ENCODE measurements around the gene AFAP1L1.

AFAP1L1 gene

DNA sequence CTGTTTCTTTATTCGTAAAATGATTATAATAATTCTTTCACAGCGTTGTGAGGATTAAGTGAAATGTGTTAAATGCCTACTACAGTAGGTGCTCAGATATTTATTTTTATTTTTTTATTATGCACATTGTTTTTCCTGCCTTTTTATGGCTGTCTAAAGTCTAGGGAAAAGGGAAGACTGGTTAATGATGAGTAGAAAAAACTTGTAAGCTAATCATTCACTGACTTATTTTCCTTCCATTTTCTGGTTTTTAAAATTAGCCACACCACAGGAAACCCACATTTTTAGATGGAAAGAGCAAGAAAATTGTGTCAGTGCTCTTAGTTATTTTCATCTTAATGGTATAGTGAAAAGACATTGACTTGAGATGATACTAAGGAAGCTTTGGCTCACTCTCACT, 82.3 kb downstream of the AFAP1L1 start:
- DNase-seq, result no peak

DNA sequence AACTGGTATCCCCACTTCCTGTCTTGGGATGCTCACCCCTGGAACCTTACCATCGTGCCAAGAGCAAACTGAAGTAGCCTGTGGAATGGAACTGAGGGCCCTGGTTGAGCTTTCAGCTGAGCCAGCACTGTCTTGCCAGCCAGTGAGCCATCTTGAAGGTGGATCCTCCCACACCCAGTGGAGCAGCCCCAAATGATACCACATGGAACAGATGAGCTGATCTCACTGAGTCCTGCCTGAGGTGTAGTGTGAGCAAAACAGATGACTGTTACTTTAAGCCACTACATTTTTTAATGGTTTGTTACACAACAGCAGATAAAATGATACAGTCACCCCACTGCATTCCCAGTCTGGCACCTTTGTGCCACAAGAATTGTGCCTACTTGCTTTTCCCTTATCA, 84.0 kb downstream of the AFAP1L1 start:
- no peak for DNase-seq

DNA sequence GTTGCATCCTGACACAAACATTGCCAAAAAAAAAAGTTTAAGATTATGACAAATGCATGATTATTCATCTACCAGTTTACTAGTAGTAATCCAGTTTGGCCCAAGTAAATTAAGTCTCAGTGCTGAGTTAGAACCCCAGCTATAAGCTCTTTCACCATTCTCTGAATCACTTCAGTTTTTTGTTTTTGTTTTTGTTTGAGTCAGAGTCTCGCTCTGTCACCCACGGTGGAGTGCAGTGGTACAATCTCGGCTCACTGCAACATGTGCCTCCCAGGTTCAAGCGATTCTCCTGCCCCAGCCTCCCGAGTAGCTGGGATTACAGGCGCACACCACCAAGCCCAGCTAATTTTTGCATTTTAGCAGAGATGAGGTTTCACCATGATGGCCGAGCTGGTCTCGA, 84.7 kb downstream of the AFAP1L1 start:
- DNase-seq, result no peak

DNA sequence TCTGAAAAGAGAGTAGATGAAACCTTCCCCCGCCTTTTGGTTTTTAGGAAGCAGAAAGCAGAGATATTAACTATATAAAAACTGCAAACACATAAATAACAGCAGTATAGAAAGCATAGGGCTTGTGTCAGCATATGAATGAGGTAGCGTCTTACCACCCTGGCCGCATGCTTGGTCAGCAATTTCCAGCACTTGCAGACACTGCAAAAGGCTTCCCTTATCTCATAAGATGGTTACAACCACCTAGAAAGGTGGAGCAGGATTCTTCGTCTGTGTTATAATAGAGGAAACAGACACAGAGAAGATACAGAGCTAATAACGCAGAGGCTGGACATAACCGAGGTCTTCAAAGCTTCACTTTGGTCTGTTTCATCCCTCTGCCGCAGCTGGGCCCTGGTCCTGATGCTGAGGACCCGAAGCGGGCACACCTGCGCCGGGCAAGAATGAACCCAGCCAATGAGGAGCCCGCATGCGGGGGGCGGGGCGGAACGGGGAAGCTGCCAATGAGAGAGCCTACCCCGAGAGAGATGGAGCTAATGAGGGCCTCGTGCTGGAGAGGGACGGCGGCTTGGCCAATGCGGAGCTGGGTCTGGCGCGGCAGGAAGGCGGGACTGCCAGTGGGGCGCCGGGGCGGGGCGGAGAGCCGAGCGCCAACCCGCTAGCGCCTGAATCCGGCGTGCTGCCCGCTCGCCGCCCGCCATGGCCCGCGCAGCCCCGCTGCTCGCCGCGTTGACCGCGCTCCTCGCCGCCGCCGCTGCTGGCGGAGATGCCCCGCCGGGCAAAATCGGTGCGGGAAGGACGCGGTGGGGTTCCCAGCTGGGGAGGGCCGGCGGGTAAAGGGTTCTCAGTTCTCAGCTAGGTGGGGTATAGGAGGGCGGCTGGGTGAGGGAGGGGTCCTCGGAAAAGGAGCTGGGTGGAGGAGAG, 86.0 kb downstream of the AFAP1L1 start, which contains the start of gene PCYOX1L:
TSS of gene PCYOX1L (plus strand) at position 677 of the 924 bp plus-strand sequence. CDS start at position 700, 23 bp downstream.
- DNase-seq, result peak; percentile 91 to 94

DNA sequence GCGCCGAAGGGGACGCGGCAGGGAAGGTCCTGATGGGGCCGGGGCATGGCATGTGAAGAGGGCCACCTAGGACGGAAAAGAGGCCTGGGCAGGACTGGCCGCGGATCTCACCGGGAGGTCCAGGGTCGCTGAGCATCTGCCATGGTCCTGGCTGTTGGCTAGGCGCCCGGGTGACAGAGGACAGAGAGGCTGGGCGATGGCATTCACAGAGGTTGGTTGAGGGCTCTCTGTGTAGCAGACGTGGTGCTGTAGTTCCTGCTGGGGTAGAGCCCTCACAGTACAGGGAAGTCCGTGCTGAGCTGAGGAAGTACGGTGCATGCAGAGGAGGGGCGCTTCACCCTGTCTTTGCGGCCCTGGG, 86.6 kb downstream of the AFAP1L1 start:
- peak; percentile 26 to 41 for DNase-seq

DNA sequence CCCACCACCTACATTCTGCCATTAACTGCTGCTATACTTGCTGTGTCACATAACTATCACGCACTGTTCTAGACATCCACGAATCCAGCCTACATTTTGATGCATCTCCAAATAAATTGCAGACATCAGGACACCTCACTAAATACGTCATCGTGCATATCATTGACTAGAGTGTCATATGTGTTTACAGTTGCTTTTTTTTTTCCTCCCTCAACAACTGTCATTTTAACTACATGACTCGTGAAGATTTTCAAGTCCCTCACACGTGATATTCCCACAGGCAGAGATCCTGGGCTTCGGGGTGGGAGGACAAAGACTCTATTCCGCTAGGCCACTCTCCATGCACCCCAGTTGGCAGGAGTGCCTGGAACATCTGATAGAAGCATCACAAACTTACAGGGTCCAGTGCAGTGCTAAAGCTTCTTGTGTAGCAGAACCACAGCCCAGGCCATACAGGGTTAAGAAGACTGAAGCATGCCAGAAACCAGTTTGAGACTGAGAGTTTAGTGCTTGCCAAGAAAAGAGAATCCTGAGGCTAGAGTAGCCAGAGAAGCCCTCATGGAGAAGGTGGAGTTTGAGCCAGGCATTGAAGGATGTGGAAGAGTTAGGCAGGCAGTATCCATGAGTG, 87.3 kb downstream of the AFAP1L1 start:
- no peak for DNase-seq

DNA sequence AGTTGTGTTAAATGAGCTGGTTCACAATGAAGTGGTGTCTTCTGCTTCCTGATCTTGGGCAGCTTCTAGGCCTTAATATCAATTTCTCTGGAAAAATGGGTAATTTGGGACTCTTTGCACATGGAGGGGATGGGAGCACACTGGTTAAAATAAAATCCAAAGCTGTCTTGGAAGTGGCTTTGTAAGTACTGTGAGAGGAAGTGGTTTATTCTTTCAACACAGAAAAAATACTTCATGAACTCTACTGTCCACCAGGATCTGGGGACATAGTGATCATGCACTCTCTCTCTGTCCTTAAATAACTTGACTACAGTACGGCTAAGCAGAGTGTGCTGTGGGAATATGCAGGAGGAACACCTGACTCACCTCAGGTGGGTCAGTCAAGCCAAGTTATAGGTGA, 88.6 kb downstream of the AFAP1L1 start:
- DNase-seq, result peak in 1 of 2 donors; percentile 20

DNA sequence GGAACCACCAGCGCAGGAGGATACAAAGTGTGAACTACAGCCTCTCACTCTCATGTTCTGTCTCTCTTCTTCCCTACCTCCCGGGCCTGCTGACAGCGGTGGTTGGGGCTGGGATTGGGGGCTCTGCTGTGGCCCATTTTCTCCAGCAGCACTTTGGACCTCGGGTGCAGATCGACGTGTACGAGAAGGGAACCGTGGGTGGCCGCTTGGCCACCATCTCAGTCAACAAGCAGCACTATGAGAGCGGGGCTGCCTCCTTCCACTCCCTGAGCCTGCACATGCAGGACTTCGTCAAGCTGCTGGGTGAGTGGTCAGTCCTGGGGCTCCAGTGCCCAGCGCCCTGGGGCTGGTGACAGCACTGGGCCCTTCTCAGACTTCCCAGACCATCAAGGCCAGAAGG, 90.9 kb downstream of the AFAP1L1 start:
- no peak for DNase-seq

DNA sequence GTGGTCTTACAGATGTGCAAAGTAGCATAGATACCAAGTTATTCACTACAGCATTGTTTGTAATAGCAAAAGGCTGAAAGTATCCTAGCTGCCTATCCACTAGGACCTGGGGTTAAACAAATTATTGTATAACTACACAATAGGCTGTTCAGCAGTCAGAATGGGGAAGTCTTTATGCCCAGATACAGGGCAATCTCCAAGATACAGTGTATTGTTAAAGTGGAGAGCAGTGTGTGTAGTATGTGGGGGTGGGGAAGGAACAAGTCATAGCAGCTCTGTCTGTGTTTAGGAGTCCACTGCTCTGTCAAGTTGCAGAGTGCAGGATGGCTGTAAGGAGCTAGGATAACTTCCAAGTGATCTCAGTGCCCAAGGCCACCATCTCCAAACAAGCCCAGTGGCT, 91.7 kb downstream of the AFAP1L1 start:
- peak; percentile 27 to 43 for DNase-seq

DNA sequence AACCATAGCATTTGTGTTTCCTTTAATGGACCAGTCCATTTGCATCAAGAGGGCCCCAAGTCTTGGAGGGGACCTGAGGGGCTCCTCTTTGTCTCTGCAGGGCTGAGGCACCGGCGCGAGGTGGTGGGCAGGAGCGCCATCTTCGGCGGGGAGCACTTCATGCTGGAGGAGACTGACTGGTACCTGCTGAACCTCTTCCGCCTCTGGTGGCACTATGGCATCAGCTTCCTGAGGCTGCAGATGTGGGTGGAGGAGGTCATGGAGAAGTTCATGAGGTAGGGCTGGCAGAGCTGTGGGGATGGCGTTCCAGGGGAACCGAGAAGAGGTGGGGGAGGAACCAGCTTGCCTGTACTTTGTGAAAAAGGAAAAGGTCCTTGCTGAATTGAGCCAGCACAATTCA, 92.3 kb downstream of the AFAP1L1 start:
- DNase-seq, result peak in 1 of 2 donors; percentile 18

DNA sequence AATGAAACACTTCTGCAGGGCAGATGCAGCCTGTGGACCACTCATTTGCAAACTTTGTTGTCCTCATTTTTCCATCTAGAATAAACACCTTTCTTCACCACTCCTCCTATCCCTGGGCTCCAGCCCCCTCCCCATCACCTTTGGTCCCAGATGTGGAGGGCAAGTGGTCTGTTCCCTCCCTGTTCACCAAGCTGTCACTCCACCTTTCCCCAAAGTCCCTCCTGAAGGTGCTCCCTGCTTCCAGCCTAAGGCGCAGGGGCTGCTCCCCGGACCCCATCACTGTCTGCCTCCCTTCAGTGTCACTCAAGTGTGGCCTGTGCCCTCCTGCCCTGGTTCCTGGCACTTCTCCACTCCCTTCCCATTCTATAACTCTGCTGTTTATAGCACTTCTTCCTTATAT, 93.1 kb downstream of the AFAP1L1 start:
- no peak for DNase-seq

DNA sequence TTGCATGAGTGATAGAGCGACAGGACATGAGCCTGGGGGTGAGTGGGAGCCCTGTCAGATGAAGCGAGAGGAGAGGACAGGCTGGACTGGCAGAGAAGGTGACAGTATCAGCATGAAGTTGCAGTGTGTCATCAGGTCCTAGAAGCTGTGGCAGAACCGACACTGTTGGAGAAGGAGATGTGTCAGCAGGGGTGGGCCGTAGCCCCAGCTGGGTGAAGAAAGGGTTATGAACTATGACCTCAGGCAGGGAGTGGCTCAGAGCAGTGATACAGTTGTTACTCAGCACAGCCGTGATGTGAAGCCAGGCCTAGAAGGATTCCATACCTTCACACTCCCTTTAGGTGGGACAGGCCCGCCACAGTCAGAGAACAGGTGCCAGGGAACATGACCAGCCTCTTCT, 93.8 kb downstream of the AFAP1L1 start:
- DNase-seq, result no peak

DNA sequence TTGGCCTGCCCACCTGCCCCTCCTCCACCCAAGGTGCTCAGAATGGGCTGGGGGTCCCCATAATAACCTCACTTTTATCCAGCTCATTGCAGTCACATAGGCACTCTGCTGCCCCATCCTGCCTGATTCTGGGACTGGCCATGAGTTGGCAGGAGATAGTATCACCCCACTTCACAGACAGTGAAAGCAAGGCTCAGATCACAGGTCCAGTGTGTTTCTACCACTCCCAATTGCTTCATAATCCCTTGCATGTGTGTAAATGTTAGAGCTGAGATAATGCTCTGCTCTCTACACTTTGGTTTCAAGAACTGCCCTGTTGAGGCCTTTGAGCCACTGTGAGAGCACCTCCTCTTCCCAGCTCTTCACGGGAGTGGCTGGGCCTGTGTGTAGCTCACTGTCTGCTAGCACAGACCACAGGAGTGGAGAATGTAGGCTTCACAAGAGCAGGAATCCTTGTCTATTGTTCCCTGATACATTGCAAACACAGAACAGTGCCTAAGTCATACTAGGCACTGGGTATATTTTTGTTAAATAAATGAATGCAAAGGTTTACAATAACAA, 94.6 kb downstream of the AFAP1L1 start:
- DNase-seq, result no peak

DNA sequence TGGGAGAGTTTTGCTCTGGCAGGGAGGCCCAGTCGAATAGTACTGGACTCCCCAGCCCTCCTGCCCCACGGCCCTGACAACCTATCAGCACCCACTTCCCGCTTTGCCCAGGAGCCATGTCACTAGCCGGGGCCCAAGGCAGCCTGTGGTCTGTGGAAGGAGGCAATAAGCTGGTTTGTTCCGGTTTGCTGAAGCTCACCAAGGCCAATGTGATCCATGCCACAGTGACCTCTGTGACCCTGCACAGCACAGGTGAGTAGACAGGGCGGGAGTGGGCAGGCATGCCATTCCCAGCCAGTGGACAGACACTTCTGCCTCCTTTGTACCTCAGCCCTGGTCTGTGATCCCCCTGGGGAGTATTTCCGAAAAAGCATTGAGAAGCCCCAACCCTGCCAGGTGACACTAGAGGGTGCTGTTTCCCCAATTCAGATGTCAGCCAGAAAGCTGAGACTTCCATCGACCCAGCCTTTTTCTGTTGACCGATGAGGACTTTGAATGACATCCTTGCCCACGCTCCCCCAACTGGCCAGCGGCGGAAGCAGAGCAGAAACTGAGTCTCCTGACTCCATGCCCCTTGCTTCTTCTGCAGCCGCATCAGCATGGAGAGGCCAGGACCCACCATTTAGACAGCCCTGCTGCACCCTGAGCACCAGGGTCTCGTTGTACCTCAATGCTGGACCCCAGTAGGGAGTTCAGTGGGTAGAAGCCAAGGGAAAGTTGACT, 95.8 kb downstream of the AFAP1L1 start:
- peak; percentile 38 to 71 for DNase-seq

DNA sequence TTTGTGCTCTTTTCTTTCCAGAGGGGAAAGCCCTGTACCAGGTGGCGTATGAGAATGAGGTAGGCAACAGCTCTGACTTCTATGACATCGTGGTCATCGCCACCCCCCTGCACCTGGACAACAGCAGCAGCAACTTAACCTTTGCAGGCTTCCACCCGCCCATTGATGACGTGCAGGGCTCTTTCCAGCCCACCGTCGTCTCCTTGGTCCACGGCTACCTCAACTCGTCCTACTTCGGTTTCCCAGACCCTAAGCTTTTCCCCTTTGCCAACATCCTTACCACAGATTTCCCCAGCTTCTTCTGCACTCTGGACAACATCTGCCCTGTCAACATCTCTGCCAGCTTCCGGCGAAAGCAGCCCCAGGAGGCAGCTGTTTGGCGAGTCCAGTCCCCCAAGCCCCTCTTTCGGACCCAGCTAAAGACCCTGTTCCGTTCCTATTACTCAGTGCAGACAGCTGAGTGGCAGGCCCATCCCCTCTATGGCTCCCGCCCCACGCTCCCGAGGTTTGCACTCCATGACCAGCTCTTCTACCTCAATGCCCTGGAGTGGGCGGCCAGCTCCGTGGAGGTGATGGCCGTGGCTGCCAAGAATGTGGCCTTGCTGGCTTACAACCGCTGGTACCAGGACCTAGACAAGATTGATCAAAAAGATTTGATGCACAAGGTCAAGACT, 96.5 kb downstream of the AFAP1L1 start:
- no peak for DNase-seq

DNA sequence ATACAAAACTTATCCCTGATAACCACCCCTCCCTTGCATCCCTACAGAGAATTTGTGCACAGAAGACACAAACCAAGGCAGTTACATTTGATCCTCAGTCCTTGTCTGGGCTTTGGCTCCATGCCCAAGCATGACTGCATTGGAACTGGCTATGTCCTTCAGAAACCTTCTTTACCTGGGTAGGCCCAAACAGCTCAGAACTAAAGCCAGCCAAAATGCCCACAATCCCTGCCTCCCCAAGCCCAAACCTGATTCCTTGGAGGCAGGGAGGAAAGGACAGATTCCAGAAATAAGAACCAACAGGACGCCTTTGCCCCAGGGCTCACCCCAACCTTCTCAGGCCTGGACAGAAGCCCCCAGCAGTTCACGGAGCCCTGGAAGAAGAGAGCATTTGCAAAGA, 99.2 kb downstream of the AFAP1L1 start:
- no peak for DNase-seq

DNA sequence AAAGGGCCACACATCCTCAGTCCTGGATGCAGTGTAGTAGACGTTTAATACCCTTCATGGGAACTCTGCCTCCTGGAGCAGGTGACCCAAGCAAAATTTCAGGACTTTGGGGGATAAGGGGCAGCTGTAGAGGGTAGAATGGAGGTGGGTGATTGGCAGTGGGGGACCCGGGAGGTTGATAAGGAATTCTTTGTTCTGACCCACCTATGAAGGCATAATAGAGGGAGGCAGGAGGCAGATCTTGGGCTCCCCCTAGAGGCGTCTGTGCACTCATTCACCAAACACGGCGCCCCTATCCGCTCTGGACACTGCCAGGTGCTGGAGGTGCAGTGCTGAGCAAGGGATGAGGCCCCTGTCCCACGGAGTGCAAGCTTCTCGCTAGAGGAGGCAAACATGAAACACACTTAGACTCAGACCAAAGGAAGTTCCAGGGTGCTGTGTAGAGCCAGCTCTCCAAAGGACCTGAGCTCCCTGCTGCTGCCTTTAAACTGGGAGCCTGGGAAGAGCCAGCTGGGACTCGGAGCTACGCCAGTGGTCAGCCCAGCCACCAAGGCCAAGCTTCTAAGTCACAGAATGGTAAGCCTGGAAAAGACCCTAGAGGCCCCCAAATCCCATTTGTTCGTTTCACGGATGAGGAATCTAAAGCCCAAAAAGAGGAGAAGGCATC, 99.8 kb downstream of the AFAP1L1 start:
- peak in 1 of 2 donors; percentile 69 for DNase-seq

DNA sequence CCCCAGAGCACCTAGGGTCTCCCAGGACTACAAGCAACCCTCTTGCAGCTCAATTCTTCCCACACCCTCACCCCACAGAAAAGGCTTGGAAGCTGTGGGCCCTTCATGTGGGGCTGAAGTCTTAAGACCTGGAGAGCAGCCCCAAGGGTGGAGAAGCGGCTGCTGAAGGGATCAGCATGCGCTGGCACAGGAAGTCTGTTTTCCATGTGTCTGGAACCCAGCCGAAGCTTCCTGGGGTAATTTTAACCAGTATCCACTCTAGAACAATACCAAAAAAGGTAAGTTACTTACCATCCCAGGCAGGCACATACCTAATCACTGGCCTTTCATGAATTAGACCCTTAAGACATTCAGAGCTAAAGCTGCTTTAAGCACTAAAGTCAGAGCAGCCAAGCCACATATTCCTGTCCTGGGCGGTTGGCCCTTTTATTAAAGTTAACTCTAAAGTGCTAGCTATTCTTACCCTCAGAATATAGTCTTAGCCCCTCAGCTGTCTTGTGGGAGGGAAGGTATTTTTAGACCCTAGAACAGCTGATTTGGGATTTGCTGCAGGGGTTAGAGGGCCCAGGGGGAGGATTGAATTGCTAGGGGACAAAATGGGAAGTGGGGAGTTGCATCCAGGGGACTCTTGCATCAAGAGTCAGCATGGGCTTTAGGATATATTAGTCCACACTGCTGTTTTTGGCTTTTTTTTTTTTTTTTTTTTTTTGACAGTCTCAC, 100.6 kb downstream of the AFAP1L1 start:
- no peak for DNase-seq

DNA sequence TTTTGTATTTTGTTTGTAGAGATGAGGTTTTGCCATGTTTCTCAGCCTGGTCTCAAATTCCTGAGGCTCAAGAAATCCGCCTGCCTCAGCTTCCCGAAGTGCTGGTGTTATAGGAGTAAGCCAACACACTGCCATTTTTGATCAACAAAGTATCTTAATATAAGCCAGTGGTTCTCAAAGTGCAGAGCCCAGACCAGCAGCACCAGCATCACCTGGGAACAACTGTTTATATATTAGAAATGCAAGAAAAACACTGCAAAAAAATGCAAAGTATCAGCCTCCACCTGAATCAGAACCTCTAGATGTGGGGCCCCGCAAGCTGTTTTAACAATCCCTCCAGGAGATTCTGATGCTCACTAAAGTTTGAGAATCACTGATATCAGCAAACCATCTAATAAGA, 101.3 kb downstream of the AFAP1L1 start:
- DNase-seq, result no peak

DNA sequence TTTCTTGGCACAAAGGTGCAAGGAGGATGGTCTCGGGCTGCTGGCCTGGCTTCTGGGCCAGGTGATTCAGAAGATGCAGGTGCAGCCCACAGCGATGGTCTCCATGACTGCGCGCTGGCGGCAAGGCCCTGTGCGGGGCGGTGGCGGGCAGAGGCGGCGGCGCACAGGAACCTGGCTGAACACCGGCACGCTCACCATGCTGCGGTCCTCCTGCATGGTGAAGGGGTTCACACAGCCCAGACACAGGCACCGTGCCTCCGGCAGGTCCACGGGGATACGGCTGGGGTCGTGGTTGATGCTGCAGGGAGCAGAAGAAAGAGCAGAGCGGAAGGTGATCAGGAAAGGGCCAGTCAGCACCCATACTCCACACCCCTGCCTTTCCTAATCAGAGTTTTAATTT, 102.6 kb downstream of the AFAP1L1 start:
- no peak for DNase-seq

DNA sequence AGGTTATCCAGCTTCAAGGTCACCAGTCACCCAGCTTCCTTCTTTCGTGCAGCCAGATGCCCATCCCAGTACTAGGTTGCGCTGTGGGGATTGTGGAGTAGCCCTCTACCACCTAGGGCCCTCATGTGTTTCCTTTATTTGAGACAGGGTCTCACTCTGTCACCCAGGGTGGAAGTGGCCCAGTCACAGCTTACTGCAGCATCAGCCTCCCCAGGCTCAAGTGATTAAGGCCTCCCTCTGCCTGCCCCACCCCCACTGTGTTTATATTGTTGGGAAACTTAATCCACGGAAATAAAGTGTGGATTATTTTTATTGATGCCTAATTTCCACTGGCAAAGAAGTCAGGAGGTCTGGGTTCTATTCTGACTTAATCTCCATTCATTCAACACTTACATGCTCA, 103.1 kb downstream of the AFAP1L1 start:
- no peak for DNase-seq
